Ishikawa (cell line): Measurements from ENCODE around the gene KAT2B.

Experiments used
- CEBPB ChIP-seq: IDR thresholded peaks from 2 replicates; pipeline ENCODE4 v1.6.1; 2012
- EP300 ChIP-seq: IDR thresholded peaks from 2 replicates; pipeline ENCODE4 v1.6.1; 2012; ENCODE audit warnings: borderline replicate concordance

GRCh38 chr3:20007960-20008359, 32.3 kb upstream of the KAT2B start:
- TF ChIP-seq EP300 (no peak), CEBPB (no peak)
